Fibroblast of lung (primary cell): ENCODE results near the gene EIF4H. TPM values are rescaled to one million over a fixed set of nuclear protein-coding genes. Genes with fewer than 3 reads are reported as not detected.

Experiments used
- DNase-seq, 2 donors: peaks; one replicate each; pipeline versions ENCODE4 v3.0.0 to v3.0.0-alpha.2; 2010; ENCODE audit warnings: low read depth in 2 of 2
- H2AFZ ChIP-seq: 2 replicates; pipeline ENCODE4 v1.5.1; 2012; ENCODE audit warnings: low read length, control low read depth, inconsistent platforms
- H3K27ac ChIP-seq: 2 replicates; pipeline ENCODE4 v1.5.1; 2011; ENCODE audit warnings: low read length, control low read depth; ENCODE audit not compliant: insufficient read depth
- H3K27me3 ChIP-seq: 2 replicates; pipeline ENCODE4 v1.5.1; 2011; ENCODE audit warnings: mild to moderate bottlenecking, low read length; ENCODE audit not compliant: control insufficient read depth, insufficient read depth
- H3K36me3 ChIP-seq: 2 replicates; pipeline ENCODE4 v1.5.1; 2011; ENCODE audit warnings: low read length; ENCODE audit not compliant: control insufficient read depth, insufficient read depth
- H3K4me1 ChIP-seq: 2 replicates; pipeline ENCODE4 v1.5.1; 2011; ENCODE audit warnings: low read length; ENCODE audit not compliant: control insufficient read depth, insufficient read depth; ENCODE audit errors: extremely low read depth
- H3K4me2 ChIP-seq: 2 replicates; pipeline ENCODE4 v1.5.1; 2011; ENCODE audit warnings: low read length, control low read depth; ENCODE audit not compliant: insufficient read depth; ENCODE audit errors: extremely low read depth
- H3K4me3 ChIP-seq, 4 experiments: fragments of 200-600 bp in 1 of 4; sonication (generic) in 1 of 4; replicated peaks in 1 of 4; 2 replicates each; pipeline ENCODE4 v1.5.1; 2011 to 2016; ENCODE audit warnings: low read length in 4 of 4, low read depth in 3 of 4, mild to moderate bottlenecking in 3 of 4, control low read depth in 2 of 4, inconsistent platforms in 1 of 4, mixed read lengths in 1 of 4; ENCODE audit not compliant: insufficient read depth in 1 of 4; ENCODE audit errors: control extremely low read depth in 1 of 4
- H3K79me2 ChIP-seq: 2 replicates; pipeline ENCODE4 v1.5.1; 2012; ENCODE audit warnings: mild to moderate bottlenecking, low read length, inconsistent platforms; ENCODE audit not compliant: control insufficient read depth, insufficient read depth
- H3K9ac ChIP-seq: 2 replicates; pipeline ENCODE4 v1.5.1; 2011; ENCODE audit warnings: mild to moderate bottlenecking, low read length, control low read depth; ENCODE audit not compliant: insufficient read depth
- H3K9me3 ChIP-seq: 2 replicates; pipeline ENCODE4 v1.5.1; 2012; ENCODE audit warnings: low read depth, low read length; ENCODE audit not compliant: control insufficient read depth, insufficient read depth
- H4K20me1 ChIP-seq: 2 replicates; pipeline ENCODE4 v1.5.1; 2011; ENCODE audit warnings: low read length; ENCODE audit not compliant: control insufficient read depth, insufficient read depth; ENCODE audit errors: extremely low read depth
- EZH2 ChIP-seq: IDR thresholded peaks from 2 replicates; pipeline ENCODE4 v1.5.1; 2012; ENCODE audit warnings: low read length, control low read depth, mild to moderate bottlenecking; ENCODE audit errors: missing control alignments
- polyA plus RNA-seq, 2 donors: library from polyadenylated mRNA; depleted of rRNA in 1 of 2; stranded (reverse) in 1 of 2; unstranded in 1 of 2; fragments of >200 nt; gene quantifications; 2 replicates each; pipeline ENCODE4 v1.2.1, GENCODE V29; 2011 to 2012; ENCODE audit warnings: missing spikeins in 1 of 2
- total RNA-seq: library from RNA; depleted of rRNA; stranded (reverse); fragments of >200 nt; gene quantifications from 2 replicates; pipeline ENCODE4 v1.2.1, GENCODE V29; 2014
- TF ChIP-seq, protein P1 (sequence below), 2 donors: IDR thresholded peaks in 1 of 2; conservative IDR thresholded peaks in 1 of 2; 1 replicate in 1 of 2; 2 replicates in 1 of 2; pipeline ENCODE4 v1.5.1; 2011 to 2012; ENCODE audit warnings: low read length in 2 of 2, control low read depth in 1 of 2, inconsistent platforms in 1 of 2, low read depth in 1 of 2, mild to moderate bottlenecking in 1 of 2

EIF4H gene
- total and polyA plus RNA-seq, 2 donors (not counting 1 experiment from before 2014, with no cell fraction given): 292 to 361 TPM

DNA sequence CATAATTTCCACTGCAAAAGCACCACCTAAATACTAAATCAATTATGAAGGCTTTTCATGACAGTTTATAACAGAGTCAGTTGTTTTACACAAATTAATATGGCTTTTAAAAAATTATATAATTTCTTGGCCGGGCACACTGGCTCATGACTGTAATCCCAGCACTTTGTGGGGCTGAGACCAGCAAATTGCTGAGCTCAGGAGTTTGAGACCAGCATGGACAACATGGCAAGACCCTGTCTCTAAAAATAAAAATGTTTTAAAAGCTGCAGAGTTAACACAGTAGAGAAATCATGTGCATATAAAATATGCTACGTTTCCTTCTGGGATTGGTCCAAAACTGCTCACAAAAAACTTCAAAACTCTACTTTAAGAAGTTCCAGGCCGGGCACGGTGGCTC, 43.6 kb upstream of the EIF4H start:
- Histone ChIP-seq H4K20me1 (no peaks in the 10 kb centered on the region), H3K4me3 (no peak overlapping the region), H3K79me2 (no peaks in the 10 kb centered on the region), H3K36me3 (no peaks in the 10 kb centered on the region), H3K4me2 (no peak overlapping the region), H3K9me3 (no peaks in the 10 kb centered on the region), H3K27ac (no peak overlapping the region), H3K4me1 (no peaks in the 10 kb centered on the region), H2AFZ (no peak overlapping the region), H3K27me3 (no peaks in the 10 kb centered on the region), H3K9ac (no peak overlapping the region)
- DNase-seq: no peak
- no peak for TF ChIP-seq EZH2
- TF ChIP-seq, protein P1, sequence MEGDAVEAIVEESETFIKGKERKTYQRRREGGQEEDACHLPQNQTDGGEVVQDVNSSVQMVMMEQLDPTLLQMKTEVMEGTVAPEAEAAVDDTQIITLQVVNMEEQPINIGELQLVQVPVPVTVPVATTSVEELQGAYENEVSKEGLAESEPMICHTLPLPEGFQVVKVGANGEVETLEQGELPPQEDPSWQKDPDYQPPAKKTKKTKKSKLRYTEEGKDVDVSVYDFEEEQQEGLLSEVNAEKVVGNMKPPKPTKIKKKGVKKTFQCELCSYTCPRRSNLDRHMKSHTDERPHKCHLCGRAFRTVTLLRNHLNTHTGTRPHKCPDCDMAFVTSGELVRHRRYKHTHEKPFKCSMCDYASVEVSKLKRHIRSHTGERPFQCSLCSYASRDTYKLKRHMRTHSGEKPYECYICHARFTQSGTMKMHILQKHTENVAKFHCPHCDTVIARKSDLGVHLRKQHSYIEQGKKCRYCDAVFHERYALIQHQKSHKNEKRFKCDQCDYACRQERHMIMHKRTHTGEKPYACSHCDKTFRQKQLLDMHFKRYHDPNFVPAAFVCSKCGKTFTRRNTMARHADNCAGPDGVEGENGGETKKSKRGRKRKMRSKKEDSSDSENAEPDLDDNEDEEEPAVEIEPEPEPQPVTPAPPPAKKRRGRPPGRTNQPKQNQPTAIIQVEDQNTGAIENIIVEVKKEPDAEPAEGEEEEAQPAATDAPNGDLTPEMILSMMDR (conservative IDR thresholded peaks at IDR 0.05 in 1 of 2, IDR thresholded peaks at IDR 0.05 in 1 of 2; ENCODE audit: low read depth in 1 of 2, low read length in 2 of 2): no peak

DNA sequence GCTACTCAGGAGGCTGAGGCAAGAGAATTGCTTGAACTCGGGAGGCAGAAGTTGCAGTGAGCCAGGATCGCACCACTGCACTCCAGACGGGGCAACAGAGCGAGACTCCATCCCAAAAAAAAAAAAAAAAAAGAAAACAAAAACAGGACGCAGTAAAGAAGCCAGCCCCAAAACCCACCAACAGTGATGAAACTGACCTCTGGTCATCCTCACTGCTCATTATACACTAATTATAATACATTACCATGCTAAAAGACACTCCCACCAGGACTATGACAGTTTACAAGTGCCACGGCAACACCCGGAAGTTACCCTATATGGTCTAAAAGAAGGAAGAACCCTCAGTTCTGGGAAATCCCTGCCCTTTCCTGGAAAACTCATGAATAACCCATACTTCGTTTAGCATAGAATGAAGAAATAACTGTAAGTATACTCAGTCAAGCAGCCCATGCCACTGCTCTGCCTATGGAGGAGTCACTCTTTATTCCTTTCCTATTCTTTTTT, 40.0 kb upstream of the EIF4H start:
- no peak for TF ChIP-seq EZH2
- TF ChIP-seq, protein P1 (conservative IDR thresholded peaks at IDR 0.05 in 1 of 2, IDR thresholded peaks at IDR 0.05 in 1 of 2; ENCODE audit: low read depth in 1 of 2, low read length in 2 of 2): no peak
- no peaks in the 10 kb centered on the region for H4K20me1 ChIP-seq
- peak in 1 of 2 donors; percentile 54 for DNase-seq

DNA sequence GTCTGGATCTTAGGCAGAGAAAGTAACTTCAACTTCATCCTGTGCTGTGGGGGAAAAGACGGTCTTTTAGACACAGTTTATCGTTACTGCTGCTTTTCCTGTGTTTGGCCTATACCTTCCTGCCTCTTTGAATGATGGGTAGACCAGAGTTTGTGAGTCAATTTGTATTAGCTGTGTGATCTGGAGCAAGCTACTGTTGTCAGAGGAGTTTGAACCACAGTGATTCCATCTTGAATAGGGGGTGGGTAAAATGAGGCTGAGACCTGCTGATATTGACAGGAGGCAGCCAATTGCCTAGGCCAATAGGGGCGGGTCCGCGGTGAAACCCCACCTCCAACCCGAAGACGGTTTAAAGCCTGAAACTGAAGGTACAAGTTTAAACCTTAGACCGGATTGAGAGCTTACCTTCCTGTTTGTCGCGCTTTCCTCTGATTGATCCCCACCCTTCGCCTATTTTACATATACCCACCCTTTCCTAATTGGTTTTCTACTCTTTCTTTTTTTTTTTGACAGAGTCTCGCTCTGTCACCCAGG, 35.8 kb upstream of the EIF4H start:
- Histone ChIP-seq H3K4me3 (no peak overlapping the region), H3K4me2 (no peak overlapping the region), H3K79me2 (no peaks in the 10 kb centered on the region), H3K4me1 (no peaks in the 10 kb centered on the region), H3K36me3 (no peaks in the 10 kb centered on the region), H2AFZ (no peak overlapping the region), H3K9ac (no peak overlapping the region), H3K27ac (no peak overlapping the region), H4K20me1 (no peaks in the 10 kb centered on the region), H3K27me3 (no peaks in the 10 kb centered on the region), H3K9me3 (no peaks in the 10 kb centered on the region)
- DNase-seq: no peak
- TF ChIP-seq, protein P1 (conservative IDR thresholded peaks at IDR 0.05 in 1 of 2, IDR thresholded peaks at IDR 0.05 in 1 of 2; ENCODE audit: low read depth in 1 of 2, low read length in 2 of 2): no peak
- TF ChIP-seq EZH2: no peak

More for the DNA sequence above, 40.0 kb upstream of the EIF4H start:
- no peak overlapping the region for H3K4me2 ChIP-seq
- H3K79me2 ChIP-seq: no peaks in the 10 kb centered on the region
- no peaks in the 10 kb centered on the region for H3K9me3 ChIP-seq
- no peak overlapping the region for H3K4me3 ChIP-seq
- no peaks in the 10 kb centered on the region for H3K27me3 ChIP-seq
- H3K36me3 ChIP-seq: no peaks in the 10 kb centered on the region
- no peak overlapping the region for H3K9ac ChIP-seq
- H2AFZ ChIP-seq: no peak overlapping the region
- no peak overlapping the region for H3K27ac ChIP-seq
- no peaks in the 10 kb centered on the region for H3K4me1 ChIP-seq
